Prostate gland (tissue), 2 donors: ENCODE measurements around the gene PPFIBP2. TPM values are rescaled to one million over a fixed set of nuclear protein-coding genes. Genes with fewer than 3 reads are reported as not detected.
"Not testable (repeated sequence)": the region's sequence is repeated elsewhere in the genome, so short reads cannot be mapped to it uniquely, and the experiment has no call there.

Experiments
- DNase-seq: peaks from one replicate; pipeline ENCODE4 v3.0.0-alpha.2; 2019; ENCODE audit warnings: low spot score
- H3K27ac ChIP-seq, 2 donors: fragments of 200-600 bp; sonication (generic); 2 replicates each; pipeline ENCODE4 v1.5.1; 2017 to 2019
- H3K27me3 ChIP-seq: fragments of 200-600 bp; sonication (generic); replicated peaks from 2 replicates; pipeline ENCODE4 v1.5.1; 2019; ENCODE audit not compliant: insufficient read depth
- H3K36me3 ChIP-seq, 2 donors: fragments of 200-600 bp; sonication (generic); 1 replicate in 1 of 2; 2 replicates in 1 of 2; pipeline versions ENCODE4 v1.5.1 to v1.8.1; 2017 to 2019
- H3K4me1 ChIP-seq: fragments of 200-600 bp; sonication (generic); replicated peaks from 2 replicates; pipeline ENCODE4 v1.5.1; 2019
- H3K4me3 ChIP-seq, 2 donors: fragments of 200-600 bp; sonication (generic); 2 replicates each; pipeline ENCODE4 v1.5.1; 2017 to 2019
- H3K9me3 ChIP-seq: fragments of 200-600 bp; sonication (generic); 2 replicates; pipeline ENCODE4 v1.5.1; 2017
- POLR2A ChIP-seq: fragments of 450-650 bp; IDR thresholded peaks from one replicate; pipeline ENCODE4 v1.6.1; 2016; ENCODE audit warnings: antibody characterized with exemption, mild to moderate bottlenecking
- POLR2AphosphoS5 ChIP-seq: sonication (generic); formaldehyde crosslinking; IDR thresholded peaks from one replicate; pipeline ENCODE4 v1.6.1; 2017; ENCODE audit warnings: antibody characterized with exemption
- WGBS: methylation state at CpG from one replicate; pipeline ENCODE4 v1.1.5; 2018; 5-methylcytosine and 5-hydroxymethylcytosine counted together
- intact Hi-C: fragments of 100-400 bp; cut with DNase I; formaldehyde crosslinking; loops from one replicate; pipeline ENCODE4 v1.14.2; 2022
- total RNA-seq, 2 donors: library from RNA; depleted of rRNA; stranded (reverse); fragments of >200 nt; gene quantifications; one replicate each; pipeline ENCODE4 v1.1.0, GENCODE V29; 2016
- TF ChIP-seq, protein P1 (sequence below), 4 experiments: fragments of 200-600 bp in 2 of 4; fragments of 450-650 bp in 2 of 4; sonication (generic) in 2 of 4; IDR thresholded peaks; 1 replicate in 3 of 4; 2 replicates in 1 of 4; pipeline ENCODE4 v1.5.1; 2016 to 2019; ENCODE audit warnings: antibody characterized with exemption in 4 of 4, mild to moderate bottlenecking in 2 of 4, moderate library complexity in 2 of 4

Gene PPFIBP2
- total RNA-seq, 2 donors from 2014 or later: 76.3 to 88.3 TPM

DNA sequence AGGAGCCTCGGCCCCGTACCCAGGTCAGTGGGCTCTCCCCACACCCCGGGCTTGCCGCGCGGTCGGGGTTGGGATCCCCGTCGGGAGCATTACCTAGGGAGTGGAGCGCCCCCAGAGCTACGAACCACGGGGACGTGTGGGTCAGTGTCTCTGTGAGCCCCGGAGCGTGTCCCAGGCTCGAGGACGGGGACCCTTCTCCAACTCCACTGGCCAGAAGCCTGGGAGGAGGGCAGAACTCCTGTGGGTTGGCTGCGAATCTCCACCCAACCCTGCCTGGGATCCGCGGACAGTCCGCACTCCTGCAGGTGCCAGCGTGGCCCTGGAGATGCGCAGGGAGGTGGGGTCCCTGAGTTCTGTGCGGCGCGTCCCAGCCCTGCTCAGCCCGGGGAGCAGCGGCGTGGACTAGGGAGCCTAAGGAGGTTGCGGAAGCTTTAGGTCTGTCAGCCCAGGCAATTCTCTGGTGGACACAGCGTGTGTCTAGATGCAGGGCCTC lies 346 bp downstream of the PPFIBP2 start:
- H3K4me1 ChIP-seq: peaks cover 17% of the 10 kb centered on the region
- 2% methylated on average over 21 of the region's 31 CpGs for WGBS
- H3K4me3 ChIP-seq: peak overlapping the region; percentile 65 to 82
- H3K36me3 ChIP-seq: no peaks in the 10 kb centered on the region
- peak; percentile 49 for DNase-seq
- no peaks in the 10 kb centered on the region for H3K27me3 ChIP-seq
- TF ChIP-seq, protein P1, sequence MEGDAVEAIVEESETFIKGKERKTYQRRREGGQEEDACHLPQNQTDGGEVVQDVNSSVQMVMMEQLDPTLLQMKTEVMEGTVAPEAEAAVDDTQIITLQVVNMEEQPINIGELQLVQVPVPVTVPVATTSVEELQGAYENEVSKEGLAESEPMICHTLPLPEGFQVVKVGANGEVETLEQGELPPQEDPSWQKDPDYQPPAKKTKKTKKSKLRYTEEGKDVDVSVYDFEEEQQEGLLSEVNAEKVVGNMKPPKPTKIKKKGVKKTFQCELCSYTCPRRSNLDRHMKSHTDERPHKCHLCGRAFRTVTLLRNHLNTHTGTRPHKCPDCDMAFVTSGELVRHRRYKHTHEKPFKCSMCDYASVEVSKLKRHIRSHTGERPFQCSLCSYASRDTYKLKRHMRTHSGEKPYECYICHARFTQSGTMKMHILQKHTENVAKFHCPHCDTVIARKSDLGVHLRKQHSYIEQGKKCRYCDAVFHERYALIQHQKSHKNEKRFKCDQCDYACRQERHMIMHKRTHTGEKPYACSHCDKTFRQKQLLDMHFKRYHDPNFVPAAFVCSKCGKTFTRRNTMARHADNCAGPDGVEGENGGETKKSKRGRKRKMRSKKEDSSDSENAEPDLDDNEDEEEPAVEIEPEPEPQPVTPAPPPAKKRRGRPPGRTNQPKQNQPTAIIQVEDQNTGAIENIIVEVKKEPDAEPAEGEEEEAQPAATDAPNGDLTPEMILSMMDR (IDR thresholded peaks at IDR 0.05): no peak
- no peak for TF ChIP-seq POLR2A
- no peak for TF ChIP-seq POLR2AphosphoS5
- no peaks in the 10 kb centered on the region for H3K9me3 ChIP-seq
- intact Hi-C loops: loop anchor here (5.0 kb wide), 2 partner anchors 58 to 153 kb away; no protein-coding TSS in a partner anchor
- peak overlapping the region; percentile 86 to 91 for H3K27ac ChIP-seq

DNA sequence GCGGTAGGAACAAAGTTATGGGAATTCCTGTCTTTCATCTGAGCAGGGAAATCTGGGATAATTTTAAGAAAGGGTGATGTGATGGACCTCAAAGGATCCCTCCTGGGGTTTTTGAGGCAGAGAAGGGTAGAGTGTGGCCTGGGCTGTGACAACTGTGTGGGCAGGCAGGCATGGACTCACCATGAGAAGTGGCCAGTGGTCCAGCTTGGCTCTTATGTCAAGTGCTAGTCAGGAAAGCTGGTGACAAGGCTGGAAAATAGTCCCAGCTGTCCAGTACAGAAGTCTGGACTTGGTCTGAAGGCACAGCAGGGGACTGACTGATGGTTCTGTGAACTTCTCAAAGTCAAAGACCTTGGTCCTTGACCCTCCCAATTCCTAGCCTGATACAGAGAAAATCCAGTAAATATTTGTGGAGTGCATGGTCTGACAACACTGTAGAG lies 1.7 kb downstream of the PPFIBP2 start:
- intact Hi-C loops: no loop called here
- Histone ChIP-seq H3K36me3 (no peaks in the 10 kb centered on the region), H3K4me1 (peaks cover 17% of the 10 kb centered on the region), H3K27ac (no peak overlapping the region), H3K9me3 (no peaks in the 10 kb centered on the region), H3K27me3 (no peaks in the 10 kb centered on the region), H3K4me3 (peak overlapping the region in 1 of 2 donors; percentile 65)
- TF ChIP-seq POLR2A: no peak
- TF ChIP-seq, protein P1 (IDR thresholded peaks at IDR 0.05): no peak
- TF ChIP-seq POLR2AphosphoS5: no peak
- WGBS: 74% methylated on average over 1 of the region's 1 CpG
- no peak for DNase-seq

DNA sequence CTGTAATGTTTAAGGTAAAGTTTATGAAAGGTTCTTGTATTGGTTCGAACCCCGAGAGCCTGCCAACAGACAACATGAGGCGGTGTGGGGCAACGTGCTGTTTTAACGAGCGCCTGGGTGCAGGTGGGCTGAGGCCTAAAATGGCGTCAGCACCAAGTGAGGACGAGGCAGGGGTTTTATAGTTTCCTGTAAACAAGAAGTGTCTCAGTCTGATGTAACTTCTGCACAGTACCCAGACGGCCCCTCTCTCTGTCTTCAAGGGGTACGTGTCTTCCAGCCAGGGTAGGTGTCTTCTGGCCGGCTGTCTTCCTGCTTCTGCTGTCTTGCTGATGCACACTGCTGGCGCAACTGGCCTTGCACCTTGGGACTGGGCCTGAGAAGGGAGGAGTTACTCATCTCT lies 2.7 kb downstream of the PPFIBP2 start:
- intact Hi-C loops: no loop called here
- 82% methylated on average over 12 of the region's 12 CpGs for WGBS
- H3K27ac ChIP-seq: no peak overlapping the region
- DNase-seq: no peak
- H3K9me3 ChIP-seq: no peaks in the 10 kb centered on the region
- H3K4me3 ChIP-seq: no peak overlapping the region
- no peaks in the 10 kb centered on the region for H3K27me3 ChIP-seq
- H3K4me1 ChIP-seq: peaks cover 10% of the 10 kb centered on the region
- TF ChIP-seq POLR2A (no peak), POLR2AphosphoS5 (no peak)
- TF ChIP-seq, protein P1 (IDR thresholded peaks at IDR 0.05): no peak
- no peaks in the 10 kb centered on the region for H3K36me3 ChIP-seq

DNA sequence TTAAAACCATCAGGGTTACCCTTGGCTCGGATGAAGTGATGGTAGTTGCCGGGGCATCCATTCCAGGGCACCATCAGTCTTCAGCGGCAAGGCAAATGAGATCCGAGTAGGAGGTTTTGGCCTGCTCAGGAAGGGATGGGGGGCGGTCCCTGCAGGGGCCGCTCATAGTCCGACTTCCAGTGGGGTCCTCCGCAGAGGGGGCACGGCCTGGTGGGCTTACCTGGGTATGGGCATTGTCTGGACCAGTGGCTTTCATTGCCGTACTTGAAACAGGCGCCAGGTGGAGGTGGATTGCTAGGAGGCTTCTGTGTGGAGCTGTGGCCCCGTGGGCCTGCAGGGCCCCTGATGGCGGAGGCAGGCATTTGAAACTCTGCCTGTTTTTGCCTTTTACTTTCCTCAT lies 3.9 kb downstream of the PPFIBP2 start:
- H3K27ac ChIP-seq, H3K27me3 ChIP-seq, H3K9me3 ChIP-seq, H3K36me3 ChIP-seq, H3K4me3 ChIP-seq, intact Hi-C loops, DNase-seq, H3K4me1 ChIP-seq: not testable (repeated sequence)
- 98% methylated on average over 13 of the region's 13 CpGs for WGBS

DNA sequence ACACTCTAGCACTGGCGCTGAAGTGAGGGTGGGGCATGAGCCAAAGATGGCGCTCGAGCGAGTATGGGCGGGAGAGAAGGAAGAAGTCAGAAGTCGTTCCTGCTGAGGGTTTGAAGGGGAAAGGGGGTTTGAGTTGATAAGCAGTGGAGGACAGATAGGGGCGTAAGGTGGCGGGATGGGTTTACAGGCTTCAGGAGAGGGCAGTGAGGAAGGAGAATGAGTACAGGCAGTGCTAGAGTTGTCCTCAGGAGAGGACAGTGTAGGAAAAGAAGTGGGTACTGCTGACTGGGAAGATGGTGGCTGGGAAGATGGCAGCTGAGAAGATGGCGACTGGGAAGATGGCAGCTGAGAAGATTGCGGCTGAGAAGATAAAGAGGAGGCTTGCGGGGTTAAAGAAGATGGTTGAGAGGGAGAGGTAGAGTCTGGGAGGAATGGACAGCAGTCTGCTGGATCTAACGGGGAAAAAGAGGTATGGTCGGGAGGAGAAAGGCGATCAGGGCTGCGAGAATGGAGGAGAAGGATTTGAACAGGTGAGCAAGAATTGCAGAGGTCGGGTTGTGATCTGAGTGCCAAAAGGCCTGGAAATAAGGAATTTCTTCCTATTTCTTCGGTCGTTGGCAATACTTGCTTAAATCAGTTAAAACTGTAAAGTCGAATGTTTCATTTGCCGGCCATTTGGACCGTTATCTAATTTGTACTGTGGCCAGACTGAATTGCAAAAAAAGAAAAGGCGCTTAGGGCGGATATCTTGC lies 5.2 kb downstream of the PPFIBP2 start:
- WGBS: 91% methylated on average over 23 of the region's 23 CpGs
- intact Hi-C loops: no loop called here

More for the DNA sequence above, 5.2 kb downstream of the PPFIBP2 start:
- TF ChIP-seq POLR2A (no peak), POLR2AphosphoS5 (no peak)
- TF ChIP-seq, protein P1 (IDR thresholded peaks at IDR 0.05): no peak
- H3K4me3 ChIP-seq: no peak overlapping the region
- H3K27ac ChIP-seq: no peak overlapping the region
- no peak for DNase-seq
- H3K9me3 ChIP-seq: no peaks in the 10 kb centered on the region
- H3K4me1 ChIP-seq: no peaks in the 10 kb centered on the region
- no peaks in the 10 kb centered on the region for H3K27me3 ChIP-seq
- no peaks in the 10 kb centered on the region for H3K36me3 ChIP-seq
